SK-N-SH treated with all-trans-retinoic acid at 6 μM for 48 hours (cell line): ENCODE measurements around the gene C18orf32.

Experiments
- ARNTL ChIP-seq: fragments of 450-650 bp; formaldehyde crosslinking; IDR thresholded peaks from 2 replicates; pipeline ENCODE4 v1.5.0; 2020; ENCODE audit warnings: low read depth, mild to moderate bottlenecking, moderate library complexity, borderline replicate concordance
- BACH2 ChIP-seq: fragments of 250-450 bp; sonication (Bioruptor Pico); IDR thresholded peaks from 2 replicates; pipeline ENCODE4 v1.9.0; 2021; ENCODE audit warnings: mild to moderate bottlenecking, borderline replicate concordance
- CSDC2 ChIP-seq: fragments of 250-450 bp; sonication (Bioruptor Pico); IDR thresholded peaks from 2 replicates; pipeline ENCODE4 v1.5.0; 2020; ENCODE audit warnings: mild to moderate bottlenecking, moderate library complexity
- ISL1 ChIP-seq: fragments of 250-450 bp; sonication (Bioruptor Pico); IDR thresholded peaks from 2 replicates; pipeline ENCODE4 v2.1.2; 2022; ENCODE audit warnings: mild to moderate bottlenecking, moderate library complexity
- SNAI2 ChIP-seq: fragments of 250-450 bp; sonication (Bioruptor Pico); IDR thresholded peaks from 2 replicates; pipeline ENCODE4 v1.5.0; 2020; ENCODE audit warnings: mild to moderate bottlenecking, moderate library complexity
- TOX ChIP-seq: fragments of 250-450 bp; sonication (Bioruptor Pico); IDR thresholded peaks from 2 replicates; pipeline ENCODE4 v1.8.0; 2021; ENCODE audit warnings: mild to moderate bottlenecking, moderate library complexity, borderline replicate concordance
- ZFP3 ChIP-seq: fragments of 250-450 bp; sonication (Bioruptor Pico); IDR thresholded peaks from 2 replicates; pipeline ENCODE4 v1.5.0; 2020; ENCODE audit warnings: mild to moderate bottlenecking, moderate library complexity
- ZFP30 ChIP-seq: fragments of 450-650 bp; formaldehyde crosslinking; IDR thresholded peaks from 2 replicates; pipeline ENCODE4 v1.5.0; 2022; ENCODE audit warnings: mild to moderate bottlenecking, moderate library complexity
- ZNF565 ChIP-seq: fragments of 450-650 bp; formaldehyde crosslinking; conservative IDR thresholded peaks from 2 replicates; pipeline ENCODE4 v1.5.0; 2020; ENCODE audit warnings: low read depth, mild to moderate bottlenecking, moderate library complexity
- ZNF70 ChIP-seq: fragments of 450-650 bp; formaldehyde crosslinking; IDR thresholded peaks from 2 replicates; pipeline ENCODE4 v1.5.0; 2020; ENCODE audit warnings: mild to moderate bottlenecking, moderate library complexity
- TF ChIP-seq, protein P1 (sequence below): fragments of 250-450 bp; sonication (Bioruptor Pico); IDR thresholded peaks from 2 replicates; pipeline ENCODE4 v1.5.0; 2020; ENCODE audit warnings: mild to moderate bottlenecking, moderate library complexity
- TF ChIP-seq, protein P2 (sequence below): fragments of 250-450 bp; sonication (Bioruptor Pico); IDR thresholded peaks from 2 replicates; pipeline ENCODE4 v1.5.1; 2020; ENCODE audit warnings: low read depth, mild to moderate bottlenecking, moderate library complexity
- TF ChIP-seq, protein P3 (sequence below): fragments of 250-450 bp; sonication (Bioruptor Pico); IDR thresholded peaks from 2 replicates; pipeline ENCODE4 v1.8.0; 2020; ENCODE audit warnings: mild to moderate bottlenecking, moderate library complexity, borderline replicate concordance

DNA sequence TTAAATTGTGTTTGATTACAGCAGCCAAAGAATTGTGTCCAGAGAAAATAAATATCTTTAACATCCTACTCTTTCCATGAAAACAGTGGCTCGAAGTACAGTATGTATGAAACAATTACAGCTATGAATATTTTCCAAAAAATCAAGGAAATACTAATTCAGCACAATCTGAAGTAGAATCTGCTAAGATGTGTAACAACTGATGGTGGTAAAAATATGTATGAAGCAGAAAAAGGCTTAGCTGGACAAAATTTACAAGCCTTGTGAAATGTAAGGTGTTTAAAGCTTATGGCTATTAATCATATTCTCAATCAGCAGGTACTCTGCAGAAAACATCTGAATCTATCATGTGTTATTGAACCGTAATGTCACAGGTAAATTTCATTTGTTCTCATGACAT lies 43.2 kb downstream of the C18orf32 start:
- TF ChIP-seq, protein P1, sequence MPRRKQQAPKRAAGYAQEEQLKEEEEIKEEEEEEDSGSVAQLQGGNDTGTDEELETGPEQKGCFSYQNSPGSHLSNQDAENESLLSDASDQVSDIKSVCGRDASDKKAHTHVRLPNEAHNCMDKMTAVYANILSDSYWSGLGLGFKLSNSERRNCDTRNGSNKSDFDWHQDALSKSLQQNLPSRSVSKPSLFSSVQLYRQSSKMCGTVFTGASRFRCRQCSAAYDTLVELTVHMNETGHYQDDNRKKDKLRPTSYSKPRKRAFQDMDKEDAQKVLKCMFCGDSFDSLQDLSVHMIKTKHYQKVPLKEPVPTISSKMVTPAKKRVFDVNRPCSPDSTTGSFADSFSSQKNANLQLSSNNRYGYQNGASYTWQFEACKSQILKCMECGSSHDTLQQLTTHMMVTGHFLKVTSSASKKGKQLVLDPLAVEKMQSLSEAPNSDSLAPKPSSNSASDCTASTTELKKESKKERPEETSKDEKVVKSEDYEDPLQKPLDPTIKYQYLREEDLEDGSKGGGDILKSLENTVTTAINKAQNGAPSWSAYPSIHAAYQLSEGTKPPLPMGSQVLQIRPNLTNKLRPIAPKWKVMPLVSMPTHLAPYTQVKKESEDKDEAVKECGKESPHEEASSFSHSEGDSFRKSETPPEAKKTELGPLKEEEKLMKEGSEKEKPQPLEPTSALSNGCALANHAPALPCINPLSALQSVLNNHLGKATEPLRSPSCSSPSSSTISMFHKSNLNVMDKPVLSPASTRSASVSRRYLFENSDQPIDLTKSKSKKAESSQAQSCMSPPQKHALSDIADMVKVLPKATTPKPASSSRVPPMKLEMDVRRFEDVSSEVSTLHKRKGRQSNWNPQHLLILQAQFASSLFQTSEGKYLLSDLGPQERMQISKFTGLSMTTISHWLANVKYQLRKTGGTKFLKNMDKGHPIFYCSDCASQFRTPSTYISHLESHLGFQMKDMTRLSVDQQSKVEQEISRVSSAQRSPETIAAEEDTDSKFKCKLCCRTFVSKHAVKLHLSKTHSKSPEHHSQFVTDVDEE = no peak
- TF ChIP-seq, protein P2, sequence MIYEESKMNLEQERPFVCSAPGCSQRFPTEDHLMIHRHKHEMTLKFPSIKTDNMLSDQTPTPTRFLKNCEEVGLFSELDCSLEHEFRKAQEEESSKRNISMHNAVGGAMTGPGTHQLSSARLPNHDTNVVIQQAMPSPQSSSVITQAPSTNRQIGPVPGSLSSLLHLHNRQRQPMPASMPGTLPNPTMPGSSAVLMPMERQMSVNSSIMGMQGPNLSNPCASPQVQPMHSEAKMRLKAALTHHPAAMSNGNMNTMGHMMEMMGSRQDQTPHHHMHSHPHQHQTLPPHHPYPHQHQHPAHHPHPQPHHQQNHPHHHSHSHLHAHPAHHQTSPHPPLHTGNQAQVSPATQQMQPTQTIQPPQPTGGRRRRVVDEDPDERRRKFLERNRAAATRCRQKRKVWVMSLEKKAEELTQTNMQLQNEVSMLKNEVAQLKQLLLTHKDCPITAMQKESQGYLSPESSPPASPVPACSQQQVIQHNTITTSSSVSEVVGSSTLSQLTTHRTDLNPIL (CRISPR knock-in tag) = no peak
- no peak for TF ChIP-seq ZNF565 (CRISPR knock-in tag)
- no peak for TF ChIP-seq ARNTL (CRISPR knock-in tag)
- TF ChIP-seq ISL1 (CRISPR knock-in tag) = no peak
- no peak for TF ChIP-seq CSDC2 (CRISPR knock-in tag)
- no peak for TF ChIP-seq ZFP3
- no peak for TF ChIP-seq SNAI2 (CRISPR knock-in tag)
- TF ChIP-seq ZFP30 (CRISPR knock-in tag) = no peak
- no peak for TF ChIP-seq BACH2 (CRISPR knock-in tag)
- TF ChIP-seq, protein P3, sequence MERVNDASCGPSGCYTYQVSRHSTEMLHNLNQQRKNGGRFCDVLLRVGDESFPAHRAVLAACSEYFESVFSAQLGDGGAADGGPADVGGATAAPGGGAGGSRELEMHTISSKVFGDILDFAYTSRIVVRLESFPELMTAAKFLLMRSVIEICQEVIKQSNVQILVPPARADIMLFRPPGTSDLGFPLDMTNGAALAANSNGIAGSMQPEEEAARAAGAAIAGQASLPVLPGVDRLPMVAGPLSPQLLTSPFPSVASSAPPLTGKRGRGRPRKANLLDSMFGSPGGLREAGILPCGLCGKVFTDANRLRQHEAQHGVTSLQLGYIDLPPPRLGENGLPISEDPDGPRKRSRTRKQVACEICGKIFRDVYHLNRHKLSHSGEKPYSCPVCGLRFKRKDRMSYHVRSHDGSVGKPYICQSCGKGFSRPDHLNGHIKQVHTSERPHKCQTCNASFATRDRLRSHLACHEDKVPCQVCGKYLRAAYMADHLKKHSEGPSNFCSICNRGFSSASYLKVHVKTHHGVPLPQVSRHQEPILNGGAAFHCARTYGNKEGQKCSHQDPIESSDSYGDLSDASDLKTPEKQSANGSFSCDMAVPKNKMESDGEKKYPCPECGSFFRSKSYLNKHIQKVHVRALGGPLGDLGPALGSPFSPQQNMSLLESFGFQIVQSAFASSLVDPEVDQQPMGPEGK (CRISPR knock-in tag) = no peak
- TF ChIP-seq TOX (CRISPR knock-in tag) = no peak
- no peak for TF ChIP-seq ZNF70
